GM23248 (cell line): Measurements from ENCODE around the gene ETV1.

Source experiments
- EZH2 ChIP-seq: fragments of 200-600 bp; sonication (generic); IDR thresholded peaks from 2 replicates; pipeline ENCODE4 v1.6.1; 2018; ENCODE audit warnings: antibody characterized with exemption, mild to moderate bottlenecking; ENCODE audit not compliant: insufficient read depth, poor library complexity, severe bottlenecking
- EZH2phosphoT487 ChIP-seq: fragments of 200-600 bp; sonication (generic); IDR thresholded peaks from 2 replicates; pipeline ENCODE4 v1.6.1; 2018; ENCODE audit warnings: antibody characterized with exemption, moderate library complexity, mild to moderate bottlenecking, low read depth; ENCODE audit not compliant: insufficient read depth

DNA sequence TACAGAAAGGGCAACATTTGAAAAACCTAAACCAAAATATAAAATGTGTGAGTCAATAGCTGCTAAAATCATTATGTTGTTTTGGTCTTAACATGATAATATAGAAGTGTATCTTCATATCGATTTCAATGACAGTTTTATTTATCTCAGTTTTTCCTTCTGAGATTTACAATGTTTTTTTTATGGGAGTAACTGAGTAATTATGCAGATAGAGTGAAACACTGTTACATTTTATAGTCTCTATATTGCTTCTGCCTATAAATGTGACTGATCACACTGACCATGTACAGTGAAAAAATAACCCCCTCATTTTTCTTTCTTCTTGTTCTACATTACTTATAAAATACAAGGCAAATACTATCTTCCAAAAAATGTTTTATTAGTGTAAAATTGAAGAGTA, 81.6 kb downstream of the ETV1 start:
- TF ChIP-seq EZH2 (no peak), EZH2phosphoT487 (no peak)
